Heart left ventricle (tissue), 16 donors: Measurements from ENCODE around the gene PKN1. TPM values are rescaled to one million over a fixed set of nuclear protein-coding genes. Genes with fewer than 3 reads are reported as not detected.

ENCODE experiments used
- ATAC-seq, 4 donors: fragments of 200-7000 bp; cut with Tn5 transposase; one replicate each; pipeline ENCODE4 v1.9.1; 2020 to 2022; ENCODE audit warnings: moderate library complexity in 4 of 4, mild to moderate bottlenecking in 3 of 4, moderate number of reproducible peaks in 1 of 4
- DNase-seq, 5 donors: peaks; one replicate each; pipeline ENCODE4 v3.0.0-alpha.2; 2020
- H3K27ac ChIP-seq, 12 donors: fragments of 200-600 bp; sonication (generic) in 4 of 12; one replicate each; pipeline versions ENCODE4 v1.5.0 to v1.8.0; 2016 to 2022; ENCODE audit warnings: mild to moderate bottlenecking in 2 of 12
- H3K27me3 ChIP-seq, 9 donors: fragments of 200-600 bp; sonication (generic) in 2 of 9; one replicate each; pipeline versions ENCODE4 v1.5.1 to v1.8.0; 2016 to 2022; ENCODE audit warnings: mild to moderate bottlenecking in 3 of 9
- H3K36me3 ChIP-seq, 9 donors: fragments of 200-600 bp; sonication (generic) in 2 of 9; one replicate each; pipeline versions ENCODE4 v1.5.0 to v1.8.0; 2018 to 2022; ENCODE audit warnings: mild to moderate bottlenecking in 2 of 9
- H3K4me1 ChIP-seq, 12 donors: fragments of 200-600 bp; sonication (generic) in 4 of 12; one replicate each; pipeline versions ENCODE4 v1.5.0 to v1.8.0; 2016 to 2022; ENCODE audit warnings: mild to moderate bottlenecking in 3 of 12
- H3K4me3 ChIP-seq, 12 donors: fragments of 200-600 bp; sonication (generic) in 4 of 12; one replicate each; pipeline versions ENCODE4 v1.5.0 to v1.8.0; 2017 to 2022; ENCODE audit warnings: mild to moderate bottlenecking in 9 of 12, moderate library complexity in 4 of 12
- H3K9me3 ChIP-seq, 12 donors: fragments of 200-600 bp; sonication (generic) in 4 of 12; one replicate each; pipeline versions ENCODE4 v1.5.0 to v1.8.0; 2016 to 2022; ENCODE audit warnings: mild to moderate bottlenecking in 1 of 12
- POLR2A ChIP-seq, 2 donors: fragments of 450-650 bp; IDR thresholded peaks; one replicate each; pipeline ENCODE4 v1.6.1; 2017; ENCODE audit warnings: antibody characterized with exemption in 2 of 2, mild to moderate bottlenecking in 2 of 2, moderate library complexity in 2 of 2
- WGBS, 4 donors: extraction: QIAGEN DNeasy Blood & Tissue Kit in 2 of 4; methylation state at CpG; one replicate each; pipeline versions ENCODE4 v1.1.5 to v1.1.7; 2013 to 2018; 5-methylcytosine and 5-hydroxymethylcytosine counted together
- intact Hi-C, 10 donors: fragments of 100-400 bp; cut with DNase I; formaldehyde crosslinking; loops; one replicate each; pipeline versions ENCODE4 v1.11.1 to v1.14.2; 2022
- polyA plus RNA-seq, 2 donors: library from polyadenylated mRNA; stranded (reverse); fragments of 200-250 nt; gene quantifications; one replicate each; pipeline ENCODE4 v1.2.3, GENCODE V29; 2013
- total RNA-seq, 9 donors: library from RNA; depleted of rRNA in 2 of 9; stranded (reverse); fragments of >200 nt in 2 of 9; fragmentation: NEBNext Ultra II Directional in 3 of 9; extraction: Animal tissue kit (Norgen Biotek cat#: 25700) in 3 of 9; gene quantifications; one replicate each; pipeline versions ENCODE4 v1.1.0 to v1.2.4, GENCODE V29; 2016 to 2023
- TF ChIP-seq, protein P1 (sequence below), 12 donors: fragments of 200-600 bp; sonication (generic) in 4 of 12; IDR thresholded peaks; one replicate each; pipeline versions ENCODE4 v1.5.0 to v1.8.0; 2018 to 2022; ENCODE audit warnings: antibody characterized with exemption in 12 of 12, mild to moderate bottlenecking in 5 of 12
- donor health status: ischemic (EF 13 %, LVEDD 7.1; RV severe dilation, severe dysfunction).
- donor health status: healthy with polysubstance abuse.
- donor health status: DM: no; HTN: yes; CAD: no.
- donor health status: DM: no; HTN: no; CAD: no.
- donor health status: ischemic (EF 25% LVEDD 6.9; RV normal size, moderate dysfunction).
- donor health status: ischemic (EF 25% LVEDD 5.7; RV mildly dilated, moderate dysfunction).
- donor health status: healthy.
- donor health status: DM: yes; HTN: yes; CAD: no.
- donor health status: ischemic (EF 35%, LVEDD 5.7; RV mildly dilated, moderate dysfunction).
- donor health status: nonischemic (EF 11% LVEDD 7.7; RV severe dilation, severe dysfunction).
- donor health status: DM: yes; HTN: yes; CAD: no.
- donor health status: PGD.
- donor health status: ischemic (EF 29% LVEDD 5.4; RV normal size, mild dysfunction).
- donor health status: nonischemic (EF 23%, LVEDD 6.1; RV moderate dilation, normal function).

Gene PKN1
- total and polyA plus RNA-seq, 11 donors: 109 to 206 (median 131) TPM

DNA sequence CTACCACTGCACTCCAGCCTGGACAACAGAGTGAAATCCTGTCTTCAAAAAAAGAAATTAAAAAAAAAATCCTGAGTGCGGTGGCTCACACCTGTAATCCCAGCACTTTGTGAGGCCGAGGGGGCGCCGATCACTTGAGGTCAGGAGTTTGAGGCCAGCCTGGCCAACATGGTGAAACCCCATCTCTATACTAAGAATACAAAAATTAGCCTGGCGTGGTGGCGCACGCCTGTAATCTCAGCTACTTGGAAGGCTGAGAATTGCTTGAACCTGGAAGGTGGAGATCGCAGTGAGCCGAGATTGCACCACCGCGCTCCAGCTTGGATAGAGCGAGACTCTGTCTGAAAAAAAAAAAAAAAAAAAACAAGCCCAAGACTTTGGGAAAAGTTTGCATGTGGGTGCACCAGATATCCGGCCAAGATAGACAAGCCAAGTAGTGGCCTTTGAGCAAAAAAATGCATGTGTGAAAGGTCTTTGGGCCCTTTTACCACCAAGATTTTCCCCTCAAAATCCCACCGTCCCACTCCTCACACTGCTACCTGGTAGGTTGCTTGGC lies 79.4 kb downstream of the PKN1 start:
- no peak for TF ChIP-seq POLR2A (IDR thresholded peaks at IDR 0.05)
- TF ChIP-seq, protein P1, sequence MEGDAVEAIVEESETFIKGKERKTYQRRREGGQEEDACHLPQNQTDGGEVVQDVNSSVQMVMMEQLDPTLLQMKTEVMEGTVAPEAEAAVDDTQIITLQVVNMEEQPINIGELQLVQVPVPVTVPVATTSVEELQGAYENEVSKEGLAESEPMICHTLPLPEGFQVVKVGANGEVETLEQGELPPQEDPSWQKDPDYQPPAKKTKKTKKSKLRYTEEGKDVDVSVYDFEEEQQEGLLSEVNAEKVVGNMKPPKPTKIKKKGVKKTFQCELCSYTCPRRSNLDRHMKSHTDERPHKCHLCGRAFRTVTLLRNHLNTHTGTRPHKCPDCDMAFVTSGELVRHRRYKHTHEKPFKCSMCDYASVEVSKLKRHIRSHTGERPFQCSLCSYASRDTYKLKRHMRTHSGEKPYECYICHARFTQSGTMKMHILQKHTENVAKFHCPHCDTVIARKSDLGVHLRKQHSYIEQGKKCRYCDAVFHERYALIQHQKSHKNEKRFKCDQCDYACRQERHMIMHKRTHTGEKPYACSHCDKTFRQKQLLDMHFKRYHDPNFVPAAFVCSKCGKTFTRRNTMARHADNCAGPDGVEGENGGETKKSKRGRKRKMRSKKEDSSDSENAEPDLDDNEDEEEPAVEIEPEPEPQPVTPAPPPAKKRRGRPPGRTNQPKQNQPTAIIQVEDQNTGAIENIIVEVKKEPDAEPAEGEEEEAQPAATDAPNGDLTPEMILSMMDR (IDR thresholded peaks at IDR 0.05): no peak
- Histone ChIP-seq H3K4me3 (no peak overlapping the region), H3K27ac (no peak overlapping the region), H3K4me1 (peaks cover 0 to 57% (median 37%) of the 10 kb centered on the region in 12 donors), H3K36me3 (peaks cover 2 to 38% (median 27%) of the 10 kb centered on the region in 9 donors), H3K27me3 (no peaks in the 10 kb centered on the region), H3K9me3 (no peaks in the 10 kb centered on the region)
- no peak for ATAC-seq
- intact Hi-C loops: no loop called here
- 91 to 96% (median 92%) methylated on average over 14 of the region's 14 CpGs for WGBS, 4 donors
- DNase-seq: no peak

DNA sequence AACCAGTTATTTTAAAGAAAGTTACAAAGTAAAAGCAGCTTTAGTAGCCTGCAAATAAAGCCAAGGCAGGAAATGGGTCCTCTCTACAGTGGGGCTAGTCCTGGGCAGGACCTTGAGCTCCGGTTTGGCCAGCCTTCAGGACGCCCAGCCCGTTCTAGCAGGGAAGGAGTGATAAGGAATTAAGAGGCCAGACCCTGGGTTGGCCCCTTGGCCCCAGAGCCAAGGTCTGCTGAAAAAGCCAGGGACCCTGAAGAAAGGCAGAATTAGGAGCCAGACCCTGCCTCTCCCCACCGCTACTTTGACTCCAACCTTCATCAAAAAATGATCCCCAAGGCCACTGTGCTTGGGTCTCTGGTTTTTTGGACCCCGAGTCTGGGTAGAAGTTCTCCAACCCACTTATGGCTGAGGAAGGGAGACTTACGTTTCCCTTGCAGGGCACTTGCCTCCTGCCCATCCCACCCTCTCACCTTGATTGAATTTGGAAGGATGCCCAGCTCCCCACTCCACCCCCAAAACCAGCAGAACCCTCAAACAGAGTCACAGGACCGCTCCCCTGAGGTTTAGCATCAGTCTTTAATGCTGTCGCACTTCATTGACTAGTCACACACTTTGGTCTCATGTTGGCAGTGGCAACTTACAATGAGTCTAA lies 81.2 kb downstream of the PKN1 start:
- no peaks in the 10 kb centered on the region for H3K9me3 ChIP-seq
- peak overlapping the region in 4 of 12 donors; percentile 1 to 31 (median 16) for H3K27ac ChIP-seq
- peaks cover 0 to 59% (median 40%) of the 10 kb centered on the region in 12 donors for H3K4me1 ChIP-seq
- no peak for TF ChIP-seq POLR2A (IDR thresholded peaks at IDR 0.05)
- TF ChIP-seq, protein P1 (IDR thresholded peaks at IDR 0.05): no peak
- ATAC-seq (no peak), DNase-seq (no peak)
- intact Hi-C loops: no loop called here
- H3K27me3 ChIP-seq: no peaks in the 10 kb centered on the region
- H3K4me3 ChIP-seq: no peak overlapping the region
- H3K36me3 ChIP-seq: peaks cover 2 to 38% (median 27%) of the 10 kb centered on the region in 9 donors
- 68 to 72% (median 70%) methylated on average over 8 of the region's 8 CpGs for WGBS, 4 donors

DNA sequence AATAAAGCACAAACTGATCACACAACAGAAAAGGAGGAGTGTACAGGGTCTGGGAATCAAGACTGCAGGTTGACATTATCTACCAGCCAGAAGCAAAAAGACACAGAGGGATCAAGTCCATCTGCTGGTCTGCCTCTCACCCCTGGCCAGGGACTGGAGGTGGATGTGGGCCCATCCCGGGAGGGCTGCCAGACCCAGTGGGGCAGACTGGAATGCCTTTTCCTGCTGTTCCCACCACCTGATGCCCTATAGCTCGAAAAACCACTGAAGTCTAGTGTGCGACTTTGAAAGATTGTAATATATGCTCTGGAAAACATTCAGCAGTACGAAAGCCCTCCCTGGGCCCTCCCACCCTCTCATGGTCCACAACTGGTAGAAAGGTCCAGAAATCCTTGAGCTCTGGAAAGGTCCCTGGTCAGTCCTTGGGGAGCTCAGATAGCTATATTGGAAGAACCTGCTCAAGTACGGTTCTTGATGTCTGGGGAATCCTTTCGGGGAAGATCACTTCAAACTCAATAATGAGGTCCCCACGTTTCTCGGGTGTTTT lies 82.5 kb downstream of the PKN1 start:
- WGBS, 4 donors: 50 to 76% (median 65%) methylated on average over 8 of the region's 8 CpGs
- peaks cover 0 to 57% (median 39%) of the 10 kb centered on the region in 12 donors for H3K4me1 ChIP-seq
- no peaks in the 10 kb centered on the region for H3K9me3 ChIP-seq
- no peak for DNase-seq
- ATAC-seq: no peak
- H3K27ac ChIP-seq: peak overlapping the region in 3 of 12 donors; percentile 96 to 100 (median 99)
- H3K36me3 ChIP-seq: peaks cover 2 to 38% (median 27%) of the 10 kb centered on the region in 9 donors
- TF ChIP-seq, protein P1 (IDR thresholded peaks at IDR 0.05): no peak
- no peak for TF ChIP-seq POLR2A (IDR thresholded peaks at IDR 0.05)
- intact Hi-C loops: loop anchor here in 1 of 10 donors (2.0 kb wide), 1 partner anchor 19 kb away; the partner anchor contains the start of gene GIPC1
- H3K4me3 ChIP-seq: peak overlapping the region in 11 of 12 donors; percentile 66 to 100 (median 86)
- no peaks in the 10 kb centered on the region for H3K27me3 ChIP-seq

DNA sequence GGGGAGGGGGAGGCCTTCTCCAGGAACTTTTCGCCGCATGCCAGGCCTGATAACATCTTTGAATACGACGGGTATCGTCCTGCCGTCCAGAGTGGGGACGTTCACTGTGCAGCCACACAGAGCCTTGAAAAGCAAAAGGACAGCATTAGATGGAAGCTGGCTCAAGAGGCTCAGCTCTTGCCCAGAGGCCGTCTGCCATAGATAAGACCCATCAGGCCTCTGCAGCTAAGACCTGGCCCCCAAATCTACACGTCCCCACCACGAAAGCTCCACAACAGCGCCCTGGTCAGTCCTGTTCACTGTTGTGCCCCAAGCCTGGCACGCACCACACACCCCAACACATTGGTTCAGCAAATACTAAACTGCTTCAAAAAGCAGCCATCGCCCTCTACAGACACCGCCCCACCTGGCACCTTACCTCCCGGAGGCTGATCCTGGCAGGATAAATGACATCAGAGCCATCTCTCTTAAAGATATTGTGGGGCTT lies 83.0 kb downstream of the PKN1 start:
- TF ChIP-seq POLR2A (IDR thresholded peaks at IDR 0.05): no peak
- TF ChIP-seq, protein P1 (IDR thresholded peaks at IDR 0.05): no peak
- Histone ChIP-seq H3K9me3 (no peaks in the 10 kb centered on the region), H3K27ac (peak overlapping the region in 8 of 12 donors; percentile 96 to 100 (median 100)), H3K4me3 (peak overlapping the region; percentile 66 to 100 (median 88)), H3K36me3 (peaks cover 2 to 38% (median 27%) of the 10 kb centered on the region in 9 donors), H3K27me3 (no peaks in the 10 kb centered on the region), H3K4me1 (peaks cover 0 to 55% (median 39%) of the 10 kb centered on the region in 12 donors)
- no peak for ATAC-seq
- no peak for DNase-seq
- 54 to 66% (median 59%) methylated on average over 14 to 15 of the region's 15 CpGs for WGBS, 4 donors
- intact Hi-C loops: loop anchor here in 1 of 10 donors (2.0 kb wide), 1 partner anchor 19 kb away; the partner anchor contains the start of gene GIPC1
